HAP-1 (cell line): ENCODE results near the gene COPG1.
"Not testable (repeated sequence)": the region's sequence is repeated elsewhere in the genome, so short reads cannot be mapped to it uniquely, and the experiment has no call there.

Experiments used
- DNase-seq, 2 experiments: peaks; one replicate each; pipeline ENCODE4 v3.0.0-alpha.2; 2016 to 2020; ENCODE audit warnings: low spot score in 2 of 2
- H3K27me3 ChIP-seq: fragments of 250-450 bp; sonication (Bioruptor Pico); 2 replicates; pipeline ENCODE4 v1.5.1; 2020; ENCODE audit warnings: low read depth, mild to moderate bottlenecking, moderate library complexity
- H3K36me3 ChIP-seq: fragments of 250-450 bp; sonication (Bioruptor Pico); replicated peaks from 2 replicates; pipeline ENCODE4 v1.5.1; 2020; ENCODE audit warnings: mild to moderate bottlenecking
- H3K4me1 ChIP-seq: fragments of 250-450 bp; sonication (Bioruptor Pico); 2 replicates; pipeline ENCODE4 v1.5.1; 2020; ENCODE audit warnings: mild to moderate bottlenecking
- H3K4me3 ChIP-seq: fragments of 250-450 bp; sonication (Bioruptor Pico); 2 replicates; pipeline ENCODE4 v1.5.1; 2020; ENCODE audit warnings: mild to moderate bottlenecking, moderate library complexity
- H3K9me3 ChIP-seq: fragments of 250-450 bp; sonication (Bioruptor Pico); 2 replicates; pipeline ENCODE4 v1.5.1; 2020; ENCODE audit warnings: mild to moderate bottlenecking, moderate library complexity
- in situ Hi-C: fragments of 300-500 bp; cut with MboI; formaldehyde crosslinking; loops from 3 replicates; pipeline ENCODE4 v1.14.3; 2020; ENCODE audit warnings: low sequenced_read_pairs, inconsistent platforms, mixed read lengths

The COPG1 gene, protein sequence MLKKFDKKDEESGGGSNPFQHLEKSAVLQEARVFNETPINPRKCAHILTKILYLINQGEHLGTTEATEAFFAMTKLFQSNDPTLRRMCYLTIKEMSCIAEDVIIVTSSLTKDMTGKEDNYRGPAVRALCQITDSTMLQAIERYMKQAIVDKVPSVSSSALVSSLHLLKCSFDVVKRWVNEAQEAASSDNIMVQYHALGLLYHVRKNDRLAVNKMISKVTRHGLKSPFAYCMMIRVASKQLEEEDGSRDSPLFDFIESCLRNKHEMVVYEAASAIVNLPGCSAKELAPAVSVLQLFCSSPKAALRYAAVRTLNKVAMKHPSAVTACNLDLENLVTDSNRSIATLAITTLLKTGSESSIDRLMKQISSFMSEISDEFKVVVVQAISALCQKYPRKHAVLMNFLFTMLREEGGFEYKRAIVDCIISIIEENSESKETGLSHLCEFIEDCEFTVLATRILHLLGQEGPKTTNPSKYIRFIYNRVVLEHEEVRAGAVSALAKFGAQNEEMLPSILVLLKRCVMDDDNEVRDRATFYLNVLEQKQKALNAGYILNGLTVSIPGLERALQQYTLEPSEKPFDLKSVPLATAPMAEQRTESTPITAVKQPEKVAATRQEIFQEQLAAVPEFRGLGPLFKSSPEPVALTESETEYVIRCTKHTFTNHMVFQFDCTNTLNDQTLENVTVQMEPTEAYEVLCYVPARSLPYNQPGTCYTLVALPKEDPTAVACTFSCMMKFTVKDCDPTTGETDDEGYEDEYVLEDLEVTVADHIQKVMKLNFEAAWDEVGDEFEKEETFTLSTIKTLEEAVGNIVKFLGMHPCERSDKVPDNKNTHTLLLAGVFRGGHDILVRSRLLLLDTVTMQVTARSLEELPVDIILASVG

DNA sequence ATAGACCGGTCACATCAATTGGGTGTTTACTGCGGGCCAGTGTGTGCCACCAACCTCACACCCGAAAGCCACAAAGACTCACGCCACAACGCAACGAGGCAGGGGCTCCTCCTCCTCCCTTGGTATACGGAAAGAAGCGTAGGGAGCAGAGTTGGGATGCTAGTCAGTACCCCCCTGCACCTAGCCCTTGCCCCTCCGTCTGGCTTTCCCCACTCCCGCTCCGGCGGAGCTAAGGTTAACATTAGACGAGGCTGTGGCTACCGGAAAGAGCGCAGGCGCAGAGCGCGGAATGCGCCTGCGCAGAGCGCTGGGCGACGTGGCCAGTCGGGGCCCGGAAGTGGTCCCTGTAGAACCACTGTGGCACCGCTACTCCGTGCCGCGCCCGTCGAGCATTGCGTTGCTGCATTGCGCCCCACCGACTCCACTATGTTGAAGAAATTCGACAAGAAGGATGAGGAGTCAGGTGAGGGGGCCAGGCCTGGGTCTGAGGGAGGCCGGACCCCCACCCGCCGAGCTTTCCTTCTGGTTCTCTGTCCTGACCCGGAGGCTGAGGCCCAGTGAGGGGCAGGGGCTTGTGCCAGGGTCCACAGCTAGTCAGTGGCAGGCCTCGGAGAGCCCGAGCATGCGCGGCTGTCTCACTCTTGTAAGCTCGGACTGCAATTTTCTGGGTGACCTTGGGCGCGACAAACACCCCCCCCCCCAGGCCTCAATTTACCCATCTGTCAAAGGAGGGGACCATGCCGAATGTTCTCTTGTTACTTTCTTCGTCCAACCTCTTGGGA is at the start of gene COPG1:
TSS of gene COPG1 (plus strand) at position 323 of the 782 bp plus-strand sequence. CDS start at position 427, 104 bp downstream.
- Histone ChIP-seq H3K36me3 (peaks cover 27% of the 10 kb centered on the region), H3K9me3 (no peaks in the 10 kb centered on the region), H3K27me3 (no peaks in the 10 kb centered on the region), H3K4me1 (peaks cover 3% of the 10 kb centered on the region), H3K4me3 (peak within 1 kb of the TSS; percentile 94)
- peak; percentile 80 to 89 for DNase-seq
- in situ Hi-C loops: loop anchor here (5.0 kb wide), 1 partner anchor 277 kb away; no protein-coding TSS in a partner anchor

DNA sequence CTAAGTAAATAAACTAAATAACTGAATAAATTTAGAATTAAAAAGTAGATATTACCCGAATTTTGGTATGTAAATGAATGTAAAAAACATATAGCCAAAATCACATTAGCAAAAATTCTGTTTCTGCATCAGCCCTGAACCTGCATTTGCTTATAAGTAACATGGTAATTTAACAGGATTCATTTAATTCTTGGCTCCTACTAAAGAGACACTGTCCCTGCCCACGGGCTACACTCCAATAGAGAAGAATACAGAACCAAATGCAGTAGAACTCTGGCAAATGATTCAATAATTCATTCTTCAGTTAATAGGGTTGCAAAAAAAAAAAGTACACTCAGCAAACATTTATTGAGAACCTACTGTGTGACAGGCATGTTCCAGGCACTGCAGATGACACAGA is 44.9 kb upstream of the COPG1 start:
- Histone ChIP-seq H3K9me3 (no peaks in the 10 kb centered on the region), H3K36me3 (no peaks in the 10 kb centered on the region), H3K4me3 (no peak overlapping the region), H3K27me3 (no peaks in the 10 kb centered on the region), H3K4me1 (no peaks in the 10 kb centered on the region)
- in situ Hi-C loops: no loop called here
- no peak for DNase-seq

DNA sequence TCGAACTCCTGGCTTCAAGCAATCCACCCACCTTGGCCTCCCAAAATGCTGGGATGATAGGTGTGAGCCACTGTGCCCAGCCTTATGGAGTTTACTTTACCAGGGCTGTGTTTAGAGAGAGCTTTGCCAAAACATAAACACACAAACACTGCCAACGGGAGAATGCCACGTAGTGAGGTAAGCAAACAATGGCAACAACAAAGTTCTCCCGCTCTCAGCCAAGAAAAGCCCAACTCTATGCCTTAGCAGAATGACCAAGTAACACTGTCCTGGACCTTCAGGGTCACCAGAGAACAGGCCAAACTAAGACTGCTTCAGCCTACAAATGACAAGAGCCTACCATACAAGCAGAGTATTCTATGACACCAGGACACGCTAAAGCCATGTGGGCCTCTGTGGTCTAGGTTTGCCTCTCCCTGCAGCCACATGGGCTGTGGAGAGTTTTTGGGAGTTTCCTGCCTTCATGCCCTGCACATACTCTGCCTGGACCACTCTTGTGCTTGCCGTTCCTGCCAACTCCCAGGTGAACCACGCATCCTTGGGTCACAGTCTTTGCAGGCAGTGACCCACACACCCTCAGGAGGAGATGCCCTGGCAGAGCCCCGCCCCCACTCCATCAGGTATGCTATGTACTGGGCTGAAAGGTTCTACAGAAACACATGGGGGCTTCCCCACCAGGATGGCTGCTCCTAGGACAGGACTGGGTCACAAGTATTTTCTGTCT is 44.1 kb upstream of the COPG1 start:
- no peaks in the 10 kb centered on the region for H3K27me3 ChIP-seq
- H3K4me3 ChIP-seq: no peak overlapping the region
- no peak for DNase-seq
- no peaks in the 10 kb centered on the region for H3K9me3 ChIP-seq
- H3K36me3 ChIP-seq: no peaks in the 10 kb centered on the region
- in situ Hi-C loops: no loop called here
- H3K4me1 ChIP-seq: peaks cover 2% of the 10 kb centered on the region; the same call in 1 of the 2 replicates

DNA sequence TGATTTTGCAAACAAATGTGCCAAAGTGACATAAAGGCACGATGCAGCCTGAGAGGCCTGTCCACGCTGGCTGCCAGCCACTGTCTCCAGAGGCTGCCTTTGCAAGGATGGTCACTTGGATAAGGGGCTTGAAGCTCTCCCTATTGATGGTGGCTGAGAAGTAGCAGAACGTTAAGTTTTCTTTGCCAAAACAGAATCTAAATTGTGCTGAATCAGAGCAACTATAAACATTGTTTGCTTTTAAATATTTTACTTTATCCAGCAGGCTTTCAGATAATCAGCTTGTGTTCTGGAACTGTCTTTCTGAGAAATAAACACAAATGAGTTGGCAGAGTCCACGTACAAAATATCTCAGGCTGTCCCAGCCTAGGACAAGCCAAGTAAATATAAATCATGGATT is 41.9 kb upstream of the COPG1 start:
- Histone ChIP-seq H3K4me3 (no peak overlapping the region), H3K36me3 (no peaks in the 10 kb centered on the region), H3K9me3 (no peaks in the 10 kb centered on the region), H3K27me3 (no peaks in the 10 kb centered on the region), H3K4me1 (peaks cover 2% of the 10 kb centered on the region; the same call in 1 of the 2 replicates)
- DNase-seq: no peak
- in situ Hi-C loops: no loop called here

DNA sequence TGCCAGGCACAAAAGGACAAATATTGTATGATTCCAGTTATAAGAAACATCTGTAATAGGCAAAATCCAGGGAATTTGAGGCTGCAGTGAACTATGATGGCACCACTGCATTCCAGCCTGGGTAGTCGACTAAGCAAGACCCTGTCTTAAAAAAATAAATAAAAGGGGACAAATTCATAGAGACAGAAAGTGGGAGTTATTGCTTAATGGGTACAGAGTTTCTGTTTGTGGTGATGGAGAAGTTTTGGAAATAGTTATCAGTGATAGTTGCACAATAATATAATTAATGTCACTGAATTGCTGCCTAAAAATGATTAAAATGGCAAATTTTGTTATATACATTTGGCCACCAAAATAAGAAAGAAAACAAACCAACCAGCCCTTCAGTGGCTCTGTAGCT is 38.1 kb upstream of the COPG1 start:
- in situ Hi-C loops: no loop called here
- Histone ChIP-seq H3K4me1 (peaks cover 2% of the 10 kb centered on the region; the same call in 1 of the 2 replicates), H3K4me3 (no peak overlapping the region), H3K27me3 (no peaks in the 10 kb centered on the region), H3K36me3 (no peaks in the 10 kb centered on the region), H3K9me3 (no peaks in the 10 kb centered on the region)
- DNase-seq: no peak

DNA sequence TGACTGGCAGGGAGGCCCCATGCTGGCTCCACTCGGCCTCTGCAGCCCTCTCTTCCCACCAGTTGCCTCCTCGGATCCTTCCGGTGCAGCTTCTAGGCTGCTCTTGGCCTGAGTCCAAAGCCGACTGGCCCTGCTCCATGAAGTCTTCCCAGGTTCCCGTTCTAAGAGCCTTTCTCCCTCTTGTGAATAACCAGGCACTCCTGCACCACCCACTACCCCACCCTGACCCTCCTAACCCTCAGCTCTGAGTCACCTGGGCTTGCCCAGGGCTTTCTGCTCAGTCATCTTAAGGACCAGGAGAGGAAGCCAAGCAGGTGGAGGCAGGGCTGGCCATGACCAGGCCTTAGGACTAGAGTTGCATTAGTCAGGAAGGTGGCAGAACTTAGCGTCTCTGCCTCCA is 37.6 kb upstream of the COPG1 start:
- Histone ChIP-seq H3K4me3 (no peak overlapping the region), H3K4me1 (peaks cover 2% of the 10 kb centered on the region; the same call in 1 of the 2 replicates), H3K9me3 (no peaks in the 10 kb centered on the region), H3K36me3 (no peaks in the 10 kb centered on the region), H3K27me3 (no peaks in the 10 kb centered on the region)
- peak in 1 of 2 experiments; percentile 45 for DNase-seq
- in situ Hi-C loops: no loop called here

DNA sequence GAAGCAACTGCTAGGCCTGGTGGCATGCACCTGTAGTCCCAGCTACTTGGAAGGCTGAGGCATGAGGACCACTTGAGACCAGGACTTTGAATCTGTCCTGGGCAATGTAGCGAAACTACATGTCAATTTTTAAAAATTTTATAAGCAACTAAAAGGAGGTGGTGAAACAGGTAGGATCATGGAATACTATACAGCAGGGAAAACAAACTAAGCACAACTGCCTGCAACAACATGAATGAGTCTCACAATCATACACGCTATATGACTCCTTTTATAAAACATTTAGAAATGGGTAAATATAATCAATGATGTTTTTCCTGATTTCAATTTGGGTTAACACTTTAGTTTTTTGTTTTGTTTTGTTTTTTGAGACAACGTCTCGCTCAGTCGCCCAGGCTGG is 36.2 kb upstream of the COPG1 start:
- in situ Hi-C loops: no loop called here
- H3K4me1 ChIP-seq: peaks cover 2% of the 10 kb centered on the region; the same call in 1 of the 2 replicates
- no peaks in the 10 kb centered on the region for H3K27me3 ChIP-seq
- no peak overlapping the region for H3K4me3 ChIP-seq
- DNase-seq: no peak
- H3K36me3 ChIP-seq: no peaks in the 10 kb centered on the region
- no peaks in the 10 kb centered on the region for H3K9me3 ChIP-seq

DNA sequence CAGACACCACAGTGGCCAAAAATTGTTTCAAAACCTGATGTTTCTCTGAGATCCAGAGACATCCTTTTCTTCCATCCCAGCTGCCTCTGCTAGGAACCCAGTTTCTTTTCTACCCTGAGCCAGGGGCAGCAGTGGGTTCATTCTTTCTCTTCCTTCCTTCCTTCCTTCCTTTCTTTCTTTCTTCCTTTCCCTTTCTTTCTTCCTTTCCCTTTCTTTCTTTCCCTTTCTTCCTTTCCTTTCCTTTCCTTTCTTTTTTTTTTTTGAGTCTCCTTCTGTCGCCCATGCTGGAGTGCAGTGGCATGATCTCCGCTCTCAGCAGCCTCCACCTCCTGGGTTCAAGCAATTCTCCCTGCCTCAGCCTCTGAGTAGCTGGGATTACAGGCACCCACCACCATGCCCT is 30.7 kb upstream of the COPG1 start:
- Histone ChIP-seq H3K9me3 (0 out of 2 replicates have a peak, but pooled peaks cover 2% of the 10 kb centered on the region), H3K4me3 (no peak overlapping the region), H3K4me1 (no peaks in the 10 kb centered on the region), H3K27me3 (no peaks in the 10 kb centered on the region), H3K36me3 (no peaks in the 10 kb centered on the region)
- in situ Hi-C loops: no loop called here
- DNase-seq: no peak

DNA sequence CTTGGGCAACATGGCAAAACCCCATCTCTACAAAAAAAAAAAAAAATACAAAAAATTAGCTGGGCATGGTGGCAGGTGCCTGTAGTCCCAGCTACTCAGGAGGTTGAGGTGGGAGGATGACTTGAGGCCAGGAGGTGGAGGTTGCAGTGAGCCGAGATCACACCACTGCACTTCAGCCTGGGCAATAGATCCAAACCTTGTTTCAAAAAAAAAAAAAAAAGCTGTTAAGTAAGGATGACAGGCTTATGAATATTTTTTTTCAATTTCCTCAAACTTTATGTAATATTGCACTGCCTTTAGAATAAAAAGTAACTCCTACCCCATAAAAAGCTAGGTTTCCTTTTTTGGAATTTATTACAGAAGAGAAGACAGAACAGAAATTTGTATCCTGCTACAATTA is 25.0 kb upstream of the COPG1 start:
- H3K36me3 ChIP-seq, in situ Hi-C loops, H3K9me3 ChIP-seq, H3K4me3 ChIP-seq, H3K27me3 ChIP-seq, H3K4me1 ChIP-seq, DNase-seq: not testable (repeated sequence)

DNA sequence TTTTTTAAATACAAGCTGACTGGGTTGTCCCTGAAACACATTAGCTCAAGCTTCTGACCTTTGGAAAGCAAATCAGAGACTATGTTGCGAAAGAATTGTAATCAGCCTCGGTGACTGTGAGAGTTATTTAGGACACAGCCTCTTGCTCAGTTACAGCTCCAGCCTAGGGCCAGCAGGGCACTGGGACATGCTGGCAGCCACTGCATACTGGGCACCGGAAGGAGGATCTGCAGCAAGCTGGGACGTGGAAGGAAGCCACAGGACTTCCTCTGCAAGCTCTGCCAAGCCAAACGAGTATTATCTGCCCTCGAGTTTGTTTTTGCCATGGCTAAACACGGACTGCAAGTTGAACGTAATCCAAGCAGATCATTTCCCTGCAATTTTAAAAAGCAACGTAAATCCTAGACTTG is 24.4 kb upstream of the COPG1 start:
- in situ Hi-C loops: no loop called here
- Histone ChIP-seq H3K36me3 (no peaks in the 10 kb centered on the region), H3K4me3 (no peak overlapping the region), H3K27me3 (no peaks in the 10 kb centered on the region), H3K9me3 (0 out of 2 replicates have a peak, but pooled peaks cover 2% of the 10 kb centered on the region), H3K4me1 (no peaks in the 10 kb centered on the region)
- no peak for DNase-seq

DNA sequence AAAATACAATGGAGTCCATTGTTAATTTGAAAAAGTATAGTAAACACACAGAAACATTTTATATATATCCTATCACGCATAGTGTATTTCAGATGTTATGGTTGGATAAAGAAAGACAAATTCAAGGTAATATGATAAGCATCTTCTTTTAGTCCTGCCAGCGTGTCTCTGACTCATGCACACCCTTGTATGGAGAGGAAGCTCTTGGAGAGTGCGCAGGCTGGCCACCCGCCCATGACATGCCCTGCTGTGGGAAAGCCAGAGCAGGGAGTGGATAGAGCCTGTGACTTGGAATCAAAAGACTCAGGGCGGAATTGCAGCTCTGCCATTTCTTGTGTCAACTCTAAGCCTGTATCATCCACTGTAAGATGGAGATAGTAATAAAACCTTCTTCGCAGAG is 23.0 kb upstream of the COPG1 start:
- H3K4me1 ChIP-seq: no peaks in the 10 kb centered on the region
- H3K9me3 ChIP-seq: 0 out of 2 replicates have a peak, but pooled peaks cover 2% of the 10 kb centered on the region
- no peaks in the 10 kb centered on the region for H3K36me3 ChIP-seq
- in situ Hi-C loops: no loop called here
- H3K27me3 ChIP-seq: no peaks in the 10 kb centered on the region
- no peak for DNase-seq
- no peak overlapping the region for H3K4me3 ChIP-seq

DNA sequence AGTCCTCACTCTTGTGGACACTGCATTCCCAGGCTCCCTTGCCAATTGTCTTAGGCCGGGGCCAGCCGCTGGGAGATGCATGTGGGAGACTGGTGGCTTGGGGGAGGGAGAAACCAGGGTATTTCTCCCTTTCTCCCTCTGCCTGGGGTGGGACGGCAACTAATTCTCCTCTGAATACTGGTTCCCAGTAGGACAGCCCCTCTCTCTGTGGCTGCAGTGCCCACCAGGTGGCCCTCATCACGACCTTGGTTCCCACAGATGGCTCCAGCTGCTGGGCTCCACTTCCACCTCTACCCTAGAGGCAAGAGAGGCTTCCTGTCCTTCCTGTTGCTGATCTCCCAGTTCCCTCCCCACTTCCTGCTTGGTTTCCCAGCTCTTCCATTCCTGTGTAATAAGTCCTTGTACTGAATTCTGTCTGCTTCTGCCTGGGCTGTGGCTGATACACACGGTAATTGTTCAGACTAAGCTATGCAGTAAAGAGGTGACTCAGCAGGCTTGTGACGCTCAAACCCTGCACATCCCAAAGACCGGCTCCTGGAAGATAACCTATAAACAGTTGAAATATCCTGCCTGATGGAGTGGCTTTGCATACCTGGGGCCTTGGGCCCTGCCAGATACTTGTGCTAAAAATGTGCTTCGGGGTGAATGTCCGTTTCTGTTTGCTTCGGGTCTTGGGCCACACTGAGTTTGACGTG is 20.4 kb upstream of the COPG1 start:
- Histone ChIP-seq H3K36me3 (no peaks in the 10 kb centered on the region), H3K4me1 (no peaks in the 10 kb centered on the region), H3K27me3 (no peaks in the 10 kb centered on the region), H3K9me3 (no peaks in the 10 kb centered on the region), H3K4me3 (no peak overlapping the region)
- in situ Hi-C loops: no loop called here
- DNase-seq: no peak
